Measurements from ENCODE around the gene GC.
"Not testable (repeated sequence)": the region's sequence is repeated elsewhere in the genome, so short reads cannot be mapped to it uniquely, and the experiment has no call there.

Gene GC

DNA sequence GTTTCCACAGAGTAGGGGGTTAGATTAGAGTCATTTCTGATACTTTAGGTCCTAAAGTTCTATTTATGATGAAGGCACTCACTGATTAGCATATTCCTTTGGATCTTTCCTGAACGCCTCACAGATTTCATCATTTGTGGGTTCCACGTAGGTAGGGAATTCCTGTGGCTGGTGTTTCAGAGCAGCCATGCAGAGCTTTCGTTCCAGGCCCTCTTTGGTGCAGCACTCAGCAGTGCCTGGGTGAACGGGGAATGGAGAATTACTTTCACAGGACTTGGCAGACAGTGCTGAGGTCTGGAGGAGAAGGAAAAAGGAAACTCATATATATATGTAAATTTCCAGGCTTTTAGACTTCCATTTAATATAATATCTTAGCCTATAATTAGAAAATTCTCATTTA, 18.5 kb downstream of the GC start:
- DNase-seq, result no peak

DNA sequence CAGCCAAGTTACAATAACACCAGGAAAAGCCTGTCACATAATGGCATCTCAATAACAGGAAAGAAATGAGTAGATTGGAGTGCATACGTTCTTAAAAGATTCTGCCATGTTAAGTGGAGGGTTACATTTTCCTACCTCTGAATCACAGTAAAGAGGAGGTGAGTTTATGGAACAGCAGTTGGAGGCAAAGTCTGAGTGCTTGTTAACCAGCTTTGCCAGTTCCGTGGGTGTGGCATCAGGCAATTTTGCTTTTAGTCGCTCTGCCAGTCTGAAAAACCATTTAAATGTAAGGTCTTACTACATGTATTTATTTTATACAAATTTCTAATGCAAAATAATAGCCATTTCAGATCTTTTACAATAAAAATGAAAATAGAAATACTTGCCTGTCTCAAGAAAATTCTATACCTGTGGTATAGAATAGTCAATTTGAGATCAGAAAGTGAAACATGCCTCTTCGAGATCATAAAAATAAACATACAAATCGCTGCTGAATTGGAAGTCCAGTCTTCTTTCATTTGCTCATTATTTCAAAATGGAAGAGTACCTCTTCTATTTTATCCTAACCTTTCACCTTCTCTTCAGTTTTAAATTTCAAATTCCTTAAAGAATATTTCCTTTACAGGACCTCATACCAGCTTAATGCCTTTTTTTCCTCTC, 31.4 kb downstream of the GC start:
- no peak for DNase-seq

DNA sequence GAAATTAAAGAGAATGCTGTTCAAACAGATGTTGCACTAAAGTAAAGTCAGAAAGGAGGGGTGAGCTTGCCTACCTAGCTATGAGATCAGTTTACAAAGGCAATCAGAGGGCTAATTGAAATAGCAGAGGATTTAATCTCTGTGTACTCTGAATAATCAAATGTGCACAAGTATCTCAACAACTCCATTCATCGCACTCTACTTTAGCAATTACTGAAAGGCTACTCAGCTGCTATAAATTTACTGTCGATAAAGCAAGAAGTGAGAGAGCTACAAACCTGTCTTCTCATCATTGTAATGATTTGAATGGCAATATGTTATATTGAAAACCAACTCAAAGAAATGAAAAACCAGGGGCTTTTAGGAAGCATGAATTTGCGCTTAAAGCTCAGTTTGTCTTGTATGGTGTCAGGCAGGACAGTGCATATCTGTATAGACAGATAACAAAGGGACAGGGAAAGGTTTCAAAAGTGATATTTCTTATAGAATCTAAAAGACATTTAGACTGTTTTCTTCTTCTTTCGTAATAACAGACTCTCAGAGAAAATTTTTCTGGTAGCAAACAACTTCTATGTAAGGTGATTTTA, 34.8 kb downstream of the GC start:
- DNase-seq, result no peak

DNA sequence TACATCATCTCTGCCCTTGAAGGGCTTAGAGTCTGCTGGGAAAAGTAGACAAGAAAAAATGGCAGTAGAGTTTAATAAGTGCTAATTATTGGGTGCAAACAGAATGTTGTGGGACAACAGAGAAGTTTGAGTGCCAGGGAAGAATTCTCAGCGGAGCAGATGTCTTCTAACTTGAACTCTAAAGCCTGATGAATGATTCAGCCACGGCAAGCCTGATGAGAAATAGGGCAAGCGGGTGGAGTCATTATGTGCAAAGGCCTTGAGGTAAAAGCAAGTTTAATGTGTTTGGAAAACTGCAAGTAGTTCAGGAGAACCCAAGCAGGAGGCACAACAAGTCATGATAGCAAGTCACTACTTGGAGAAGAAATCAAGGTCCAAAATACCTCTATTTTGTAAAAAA, 37.5 kb downstream of the GC start:
- no peak for DNase-seq

DNA sequence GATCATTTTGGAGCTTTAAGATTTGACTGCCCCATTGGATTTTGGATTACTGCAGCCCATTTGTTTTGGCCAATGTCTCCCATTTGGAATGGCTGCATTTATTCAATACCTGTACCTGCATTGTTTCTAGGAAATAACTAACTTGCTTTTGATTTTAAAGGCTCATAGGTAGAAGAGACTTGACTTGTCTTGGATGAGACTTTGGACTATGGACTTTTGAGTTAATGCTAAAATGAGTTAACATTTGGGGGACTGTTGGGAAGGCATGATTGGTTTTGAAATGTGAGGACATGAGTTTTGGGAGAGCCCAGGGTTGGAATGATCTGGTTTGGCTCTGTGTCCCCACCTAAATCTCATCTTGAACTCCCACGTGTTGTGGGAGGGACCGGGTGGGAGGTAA, 45.1 kb downstream of the GC start:
- not testable (repeated sequence) for DNase-seq

DNA sequence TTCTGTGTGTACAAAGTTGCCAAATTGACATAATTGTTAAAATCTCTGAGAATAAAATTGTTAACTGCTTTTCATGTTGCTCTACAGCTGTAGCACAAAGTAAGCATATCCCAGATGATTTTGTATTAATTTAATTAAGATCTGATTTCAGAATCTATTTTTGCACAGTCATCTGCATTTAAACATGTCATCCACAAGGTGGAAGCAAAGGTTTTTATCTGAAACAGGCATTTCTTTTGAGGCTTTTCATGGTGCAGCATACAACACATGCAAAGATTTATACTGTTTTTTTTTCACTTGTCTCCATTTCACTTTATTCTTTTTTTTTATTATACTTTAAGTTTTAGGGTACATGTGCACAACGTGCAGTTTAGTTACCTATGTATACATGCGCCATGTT, 51.2 kb downstream of the GC start:
- DNase-seq, result no peak

DNA sequence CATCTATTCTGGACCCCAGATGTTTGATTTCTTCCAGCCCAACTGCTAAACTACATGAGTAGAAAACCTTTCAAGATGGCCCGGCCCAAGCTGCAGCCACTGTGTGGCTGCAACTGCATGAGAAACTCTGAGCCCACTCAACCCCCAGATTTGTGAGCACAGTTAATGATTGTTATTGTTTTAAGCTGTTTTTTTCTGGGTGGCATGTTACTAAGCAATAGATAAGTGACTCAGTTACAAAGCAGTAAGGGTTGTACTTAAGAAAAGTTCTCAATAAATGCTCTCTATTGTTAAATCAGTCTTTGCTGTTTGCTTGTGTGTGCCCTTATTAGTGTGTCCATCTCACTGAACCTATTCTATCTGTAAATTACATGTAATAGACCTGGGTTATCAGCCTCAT, 51.8 kb downstream of the GC start:
- DNase-seq, result no peak

DNA sequence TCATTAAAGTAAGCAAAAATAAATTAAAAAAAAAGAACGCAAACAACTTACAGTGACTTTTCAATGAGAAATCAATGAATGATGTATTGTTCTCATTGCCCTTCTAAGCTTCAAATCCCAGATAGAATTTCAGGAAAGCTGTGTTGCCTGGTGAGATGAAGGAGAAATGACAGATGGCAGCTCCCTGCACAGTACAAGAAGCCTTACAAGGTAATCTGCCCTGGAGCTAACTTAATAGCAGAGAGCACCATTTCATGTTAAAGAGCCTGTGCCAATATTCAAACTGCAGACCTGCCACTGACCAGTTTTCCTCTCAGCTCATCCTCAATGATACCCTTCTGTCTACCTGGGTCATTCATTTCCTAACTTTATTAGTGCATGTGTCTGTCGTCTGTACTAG, 54.0 kb downstream of the GC start:
- DNase-seq, result no peak

DNA sequence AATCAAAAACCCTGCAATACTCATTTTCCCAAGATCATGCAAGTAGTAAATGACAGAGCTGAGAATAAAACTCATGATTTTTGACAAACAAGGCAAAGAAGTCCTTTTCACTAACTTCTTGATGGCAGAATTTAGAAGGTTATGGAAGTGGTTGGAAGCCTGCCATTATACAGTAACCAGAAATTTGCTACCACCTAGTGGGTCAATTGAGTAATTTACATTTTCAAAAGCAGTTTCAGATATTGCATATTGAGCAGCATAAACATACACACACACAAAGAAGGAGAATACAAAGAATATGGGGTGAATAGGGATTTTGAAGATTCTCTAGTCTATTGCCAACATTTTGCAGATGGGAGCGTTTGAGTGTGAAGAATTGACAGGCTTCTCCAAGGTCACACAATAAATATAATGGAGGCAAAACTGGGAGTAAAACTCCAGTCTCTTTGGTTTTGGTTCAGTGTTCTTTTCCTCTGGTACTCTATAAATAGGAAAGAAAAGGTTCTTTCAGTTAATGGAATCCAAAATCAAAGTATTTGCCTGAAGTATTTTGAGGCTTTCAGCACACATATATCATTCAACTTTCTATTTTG, 70.2 kb downstream of the GC start:
- DNase-seq, result no peak

DNA sequence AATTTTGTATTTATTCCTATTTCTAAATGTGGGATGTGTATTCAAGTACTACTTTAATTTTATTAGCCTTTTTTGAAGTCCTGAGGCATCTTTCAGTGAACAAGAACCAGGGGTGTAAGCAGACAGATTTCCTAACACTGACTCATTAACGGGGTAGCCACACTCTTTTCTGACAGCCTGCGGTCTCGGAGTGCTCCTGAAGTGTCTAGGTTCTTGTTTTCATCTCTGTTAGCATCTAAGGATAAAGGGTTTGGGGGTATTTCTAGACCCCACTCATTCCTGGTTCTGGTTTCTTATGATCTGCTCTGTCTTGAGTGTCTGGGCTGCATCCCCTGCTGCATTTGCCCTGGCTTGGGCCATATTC, 71.9 kb downstream of the GC start:
- no peak for DNase-seq

DNA sequence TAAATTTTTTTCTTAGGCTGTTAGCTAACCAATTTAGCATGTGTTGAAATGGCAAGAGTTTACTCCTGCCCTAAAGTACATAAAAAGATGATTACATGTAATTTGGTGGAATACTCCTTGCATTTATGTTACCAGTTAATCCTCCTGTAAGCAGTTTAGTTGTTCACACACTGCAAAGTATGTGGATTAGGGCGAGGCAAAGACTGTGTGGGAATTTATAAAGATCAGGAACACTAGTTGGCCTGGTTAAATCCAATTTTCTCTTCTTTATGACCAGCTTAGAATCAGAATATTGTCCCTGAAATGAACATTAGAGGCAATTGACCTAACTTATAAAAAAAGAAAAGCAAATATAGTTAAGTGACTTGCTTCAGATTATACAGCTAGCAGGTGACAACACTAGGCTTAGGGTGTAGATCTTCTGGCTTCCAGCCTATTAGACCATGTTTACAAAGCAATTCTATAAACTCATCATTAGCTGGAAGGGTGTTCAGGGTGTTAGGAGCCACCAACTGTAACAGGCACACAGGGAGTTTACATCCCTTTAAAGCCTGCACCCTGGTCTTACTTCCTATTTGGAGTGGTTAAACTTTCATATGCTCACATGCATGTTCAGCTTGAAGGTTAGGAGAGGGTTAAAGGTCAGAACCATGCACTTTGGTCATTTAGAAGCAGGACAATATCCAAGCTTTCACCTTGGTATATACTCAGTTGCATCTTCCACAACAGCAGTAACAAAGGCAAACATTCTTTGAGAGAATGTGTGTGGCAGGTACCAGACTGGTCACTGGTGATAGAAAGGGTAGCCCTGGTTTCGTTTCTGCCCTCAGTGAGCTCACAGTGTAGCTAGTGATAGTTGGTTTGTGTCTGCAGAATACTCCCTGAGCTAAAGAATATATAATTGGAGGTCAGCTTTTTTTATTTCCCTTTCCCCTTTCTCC, 72.6 kb downstream of the GC start:
- no peak for DNase-seq

DNA sequence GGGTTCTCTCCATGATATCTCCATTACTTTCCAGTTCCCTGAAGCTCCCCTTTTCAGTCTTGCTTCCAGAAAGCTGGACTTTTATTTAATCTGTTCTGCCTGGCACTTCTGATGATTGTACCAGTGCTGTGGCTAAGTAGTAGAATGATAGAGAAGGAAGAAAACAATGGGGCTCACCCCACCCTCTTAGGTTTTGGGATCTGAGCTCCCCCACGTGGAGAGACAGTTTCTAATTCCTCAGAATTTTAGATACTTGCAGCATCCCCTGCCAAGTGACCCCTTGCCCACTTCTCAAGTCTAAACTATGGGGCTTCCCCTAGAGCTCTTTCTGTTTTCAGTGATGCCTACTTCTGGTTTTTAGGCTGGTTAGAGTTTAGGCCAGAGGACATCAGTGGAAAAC, 73.9 kb downstream of the GC start:
- no peak for DNase-seq

DNA sequence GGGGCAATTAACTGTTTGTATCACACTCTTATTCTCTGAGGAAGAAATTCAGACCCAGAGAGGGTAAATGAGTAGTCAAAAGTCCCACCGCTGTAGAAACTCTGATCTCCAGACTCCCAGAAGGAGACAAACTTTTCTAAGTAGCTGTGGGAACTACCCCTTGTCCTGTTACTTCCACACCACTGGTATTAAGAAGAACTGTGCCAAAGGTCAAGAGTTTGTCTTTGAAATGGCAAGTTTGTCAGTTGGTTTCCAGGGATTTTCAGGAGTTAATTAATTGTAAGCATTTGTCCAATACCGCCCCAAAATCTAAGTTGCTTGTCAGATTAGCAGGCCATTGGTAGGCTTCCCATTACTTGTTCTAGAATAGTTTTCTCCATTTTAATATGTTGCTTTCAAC, 85.7 kb downstream of the GC start:
- no peak for DNase-seq

DNA sequence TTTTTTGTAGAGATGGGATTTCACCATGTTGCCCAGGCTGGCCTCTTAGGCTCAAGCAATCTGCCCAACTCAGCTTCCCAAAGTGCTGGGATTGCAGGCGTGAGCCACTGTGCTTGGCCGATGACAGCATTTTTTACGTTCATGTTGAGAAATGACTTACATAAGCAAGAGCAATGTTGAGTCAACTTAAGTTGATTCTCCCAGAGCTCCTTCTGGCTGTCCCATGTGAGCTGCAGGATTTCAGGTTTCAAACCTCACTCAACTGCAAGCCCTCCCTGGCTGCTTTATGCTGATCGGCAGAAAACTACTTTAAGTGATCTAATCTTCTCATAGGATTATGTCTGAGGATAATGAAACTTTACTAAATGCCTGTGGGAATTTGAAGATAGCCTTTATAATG, 86.8 kb downstream of the GC start:
- no peak for DNase-seq

DNA sequence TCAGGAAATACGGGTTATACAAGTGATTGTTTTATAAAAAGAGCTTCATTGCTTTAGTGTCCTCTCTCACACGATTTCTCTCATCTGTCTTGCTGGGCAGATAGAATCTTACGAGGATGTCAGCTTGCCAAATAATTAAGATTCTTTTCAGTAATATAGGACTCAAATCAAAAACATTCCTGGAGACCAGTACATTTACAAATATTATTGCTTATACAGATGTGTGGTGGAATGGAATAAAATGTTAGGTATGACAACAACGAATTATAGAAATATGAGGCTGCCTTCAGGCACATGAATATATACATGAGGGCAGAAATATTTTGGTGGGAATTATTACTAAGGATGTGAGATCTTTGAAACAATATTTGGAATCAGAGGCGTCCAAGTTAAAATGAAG, 88.9 kb downstream of the GC start:
- DNase-seq, result no peak

DNA sequence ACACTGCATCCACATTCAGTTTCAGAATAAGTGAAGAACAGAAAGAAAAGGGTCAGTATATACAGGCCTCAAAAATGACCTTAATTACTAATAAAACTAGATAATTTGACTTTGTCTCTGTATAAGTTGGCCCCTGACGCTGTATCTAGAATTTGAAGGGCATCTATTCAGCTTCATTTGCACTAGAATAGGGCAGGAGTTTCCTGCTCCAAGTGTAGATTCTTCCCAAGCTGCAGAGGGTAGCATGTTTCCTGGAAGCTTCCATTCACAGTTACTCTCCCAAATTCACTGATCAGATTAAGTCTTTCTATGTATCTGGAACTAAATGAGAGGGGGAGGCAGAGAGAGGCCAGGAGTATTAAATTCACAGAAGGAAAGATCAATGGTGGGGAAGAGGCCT, 90.9 kb downstream of the GC start:
- no peak for DNase-seq

DNA sequence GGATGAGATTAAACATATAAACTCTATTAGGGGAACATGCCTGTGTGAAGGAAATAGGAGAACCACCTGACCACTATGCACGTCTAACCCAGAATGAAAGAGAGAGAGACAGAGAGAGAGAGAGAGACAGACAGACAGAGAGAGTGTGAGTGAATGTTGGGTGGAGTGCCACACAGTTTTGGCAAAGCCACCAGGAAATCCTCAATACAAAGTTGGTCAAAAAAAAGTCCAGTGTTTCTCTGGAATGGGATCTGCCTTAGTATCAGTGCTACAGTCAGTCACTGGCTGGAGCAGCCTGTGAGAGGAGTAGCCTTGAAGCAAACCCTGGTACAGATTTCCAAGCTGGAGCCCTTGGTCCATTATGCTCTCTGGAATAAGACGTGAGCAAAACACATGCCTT, 91.7 kb downstream of the GC start:
- DNase-seq, result no peak

Measured in activated CD8-positive, alpha-beta memory T cell treated with anti-CD3 and anti-CD28 coated beads, Interleukin-2, amount 50 U/mL, for 48 hours (primary cell).